GM12878 (cell line): ENCODE results near the gene SHANK1. TPM values are rescaled to one million over a fixed set of nuclear protein-coding genes. Genes with fewer than 3 reads are reported as not detected.

ENCODE experiments used
- ATAC-seq: fragments of 200-7000 bp; cut with Tn5 transposase; 3 replicates; pipeline ENCODE4 v1.9.1; 2020; ENCODE audit warnings: mild to moderate bottlenecking, moderate library complexity
- BruUV-seq: library from RNA; stranded (reverse); fragments of 400-500 nt; replicated peaks from 2 replicates; lab custom pipeline; 2021; lab: Mats Ljungman, UMichigan
- CTCF ChIA-PET: fragments of 300-600 bp; sonication (Branson Sonifier 250); formaldehyde crosslinking; extraction: SDS; loops from one replicate; lab custom pipeline; 2021; ENCODE audit warnings: inconsistent platforms; lab: Yijun Ruan, JAX
- POLR2A ChIA-PET: fragments of 350-600 bp; formaldehyde crosslinking; extraction: SDS; loops from one replicate; lab custom pipeline; 2021; ENCODE audit warnings: inconsistent platforms; lab: Charles Lee
- RAD21 ChIA-PET: fragments of 300-600 bp; sonication (Branson Sonifier 250); formaldehyde crosslinking; loops from one replicate; lab custom pipeline; 2023; ENCODE audit warnings: antibody characterized with exemption; ENCODE audit not compliant: unreplicated experiment; lab: Charles Lee
- SMC1A ChIA-PET: fragments of 300-600 bp; sonication (Branson Sonifier 250); formaldehyde crosslinking; loops from one replicate; lab custom pipeline; 2023; ENCODE audit not compliant: unreplicated experiment, uncharacterized antibody; lab: Charles Lee
- DNase-seq: peaks from one replicate; pipeline ENCODE4 v3.0.0-alpha.2; 2011; ENCODE audit warnings: low read depth, low spot score
- FAIRE-seq: peaks from 3 replicates; lab custom pipeline; 2011; peaks lifted over from hg19 to GRCh38; lab: Jason Lieb, UNC
- H2AFZ ChIP-seq: 2 replicates; pipeline ENCODE4 v1.6.0; 2011; ENCODE audit warnings: low read depth, low read length, control low read depth; ENCODE audit not compliant: control insufficient read depth
- H3K27ac ChIP-seq: 2 replicates; pipeline ENCODE4 v1.5.1; 2011; ENCODE audit warnings: control low read depth; ENCODE audit not compliant: control insufficient read depth, insufficient read depth
- H3K27me3 ChIP-seq, 2 experiments: replicated peaks in 1 of 2; 2 replicates each; pipeline versions ENCODE4 v1.6.0 to v1.6.1; 2011; ENCODE audit warnings: low read length in 1 of 2; ENCODE audit not compliant: control insufficient read depth in 2 of 2, insufficient read depth in 2 of 2
- H3K36me3 ChIP-seq, 2 experiments: 2 replicates each; pipeline ENCODE4 v1.5.1; 2011; ENCODE audit warnings: low read length in 1 of 2; ENCODE audit not compliant: control insufficient read depth in 2 of 2, insufficient read depth in 2 of 2
- H3K4me1 ChIP-seq: 2 replicates; pipeline ENCODE4 v1.6.1; 2011; ENCODE audit warnings: mild to moderate bottlenecking, low read length, moderate library complexity, mixed read lengths; ENCODE audit not compliant: control insufficient read depth, insufficient read depth
- H3K4me2 ChIP-seq: 2 replicates; pipeline ENCODE4 v1.6.0; 2011; ENCODE audit warnings: control low read depth; ENCODE audit not compliant: control insufficient read depth, insufficient read depth
- H3K4me3 ChIP-seq: fragments of 200-600 bp; sonication (generic); 2 replicates; pipeline ENCODE4 v1.5.1; 2016
- H3K79me2 ChIP-seq: 2 replicates; pipeline ENCODE4 v1.6.0; 2011; ENCODE audit warnings: low read length; ENCODE audit not compliant: control insufficient read depth, insufficient read depth
- H3K9ac ChIP-seq: 2 replicates; pipeline ENCODE4 v1.8.0; 2011; ENCODE audit warnings: low read length, control low read depth, mixed read lengths; ENCODE audit not compliant: control insufficient read depth, insufficient read depth
- H3K9me3 ChIP-seq: replicated peaks from 3 replicates; pipeline ENCODE4 v1.5.1; 2011; ENCODE audit warnings: mild to moderate bottlenecking, low read length; ENCODE audit not compliant: control insufficient read depth, insufficient read depth
- H4K20me1 ChIP-seq: 2 replicates; pipeline ENCODE4 v1.6.0; 2011; ENCODE audit not compliant: control insufficient read depth, insufficient read depth
- EGR1 ChIP-seq, 2 experiments: IDR thresholded peaks; 1 replicate in 1 of 2; 2 replicates in 1 of 2; pipeline ENCODE4 v1.6.1; 2011 to 2012; ENCODE audit warnings: low read depth in 2 of 2, low read length in 2 of 2, borderline replicate concordance in 1 of 2, mild to moderate bottlenecking in 1 of 2, moderate library complexity in 1 of 2
- EZH2 ChIP-seq: IDR thresholded peaks from 2 replicates; pipeline ENCODE4 v1.6.1; 2012; ENCODE audit warnings: low read depth, mild to moderate bottlenecking, control low read depth, inconsistent platforms, low read length, borderline replicate concordance; ENCODE audit not compliant: control insufficient read depth
- HDAC2 ChIP-seq: fragments of 200-600 bp; sonication (generic); IDR thresholded peaks from 2 replicates; pipeline ENCODE4 v1.6.1; 2017
- MXI1 ChIP-seq: fragments of 150-350 bp; IDR thresholded peaks from 2 replicates; pipeline ENCODE4 v1.6.1; 2011; ENCODE audit warnings: low read depth, mild to moderate bottlenecking, inconsistent platforms, low read length, improper control_type of control experiment
- NBN ChIP-seq: fragments of 450-650 bp; IDR thresholded peaks from 2 replicates; pipeline ENCODE4 v1.6.1; 2016
- RBBP5 ChIP-seq: fragments of 200-600 bp; sonication (generic); conservative IDR thresholded peaks from 2 replicates; pipeline ENCODE4 v1.6.1; 2016
- SMARCA5 ChIP-seq: fragments of 450-650 bp; IDR thresholded peaks from 2 replicates; pipeline ENCODE4 v1.6.1; 2017; ENCODE audit warnings: mild to moderate bottlenecking
- WGBS: methylation state at CpG from one replicate; pipeline ENCODE4 v1.1.6; 2016; ENCODE audit warnings: low lambda C conversion rate; ENCODE audit not compliant: insufficient replicate concordance, insufficient coverage; ENCODE audit errors: missing lambda C conversion rate; 5-methylcytosine and 5-hydroxymethylcytosine counted together
- in situ Hi-C: fragments of 300-500 bp; cut with MboI; formaldehyde crosslinking; loops from 9 replicates; pipeline ENCODE4 v1.14.3; 2018; ENCODE audit warnings: mixed read lengths
- intact Hi-C: fragments of 100-400 bp; cut with micrococcal nuclease; formaldehyde crosslinking; loops from one replicate; pipeline ENCODE4 v1.14.2; 2022; ENCODE audit not compliant: unreplicated experiment
- polyA plus RNA-seq, 11 experiments: library from polyadenylated mRNA; depleted of rRNA in 4 of 11; unstranded in 6 of 11; stranded (reverse) in 5 of 11; fragments of >200 nt; fragmentation: Nextera tagmentation in 4 of 11; fragmentation: Illumina TruSeq in 1 of 11; extraction: Ambion mirVana in 4 of 11; extraction: Trizol in 1 of 11; gene quantifications; 1 replicate in 1 of 11; 2 replicates in 10 of 11; pipeline versions ENCODE4 v1.2.1 to v1.2.3, GENCODE V29; 2011 to 2016; ENCODE audit warnings: inconsistent platforms in 2 of 11, missing spikeins in 2 of 11, low read depth in 1 of 11
- total RNA-seq, 4 experiments: library from RNA; depleted of rRNA in 3 of 4; stranded (reverse); fragments of >200 nt in 3 of 4; fragmentation: Illumina TruSeq in 1 of 4; extraction: Trizol in 1 of 4; gene quantifications; 2 replicates each; pipeline versions ENCODE4 v1.2.1 to v1.2.3, GENCODE V29; 2013 to 2021

The SHANK1 gene
- total and polyA plus RNA-seq, 10 of the 15 experiments (the other 5 are each of a cell fraction or from before 2014, with no cell fraction given) = not detected

DNA sequence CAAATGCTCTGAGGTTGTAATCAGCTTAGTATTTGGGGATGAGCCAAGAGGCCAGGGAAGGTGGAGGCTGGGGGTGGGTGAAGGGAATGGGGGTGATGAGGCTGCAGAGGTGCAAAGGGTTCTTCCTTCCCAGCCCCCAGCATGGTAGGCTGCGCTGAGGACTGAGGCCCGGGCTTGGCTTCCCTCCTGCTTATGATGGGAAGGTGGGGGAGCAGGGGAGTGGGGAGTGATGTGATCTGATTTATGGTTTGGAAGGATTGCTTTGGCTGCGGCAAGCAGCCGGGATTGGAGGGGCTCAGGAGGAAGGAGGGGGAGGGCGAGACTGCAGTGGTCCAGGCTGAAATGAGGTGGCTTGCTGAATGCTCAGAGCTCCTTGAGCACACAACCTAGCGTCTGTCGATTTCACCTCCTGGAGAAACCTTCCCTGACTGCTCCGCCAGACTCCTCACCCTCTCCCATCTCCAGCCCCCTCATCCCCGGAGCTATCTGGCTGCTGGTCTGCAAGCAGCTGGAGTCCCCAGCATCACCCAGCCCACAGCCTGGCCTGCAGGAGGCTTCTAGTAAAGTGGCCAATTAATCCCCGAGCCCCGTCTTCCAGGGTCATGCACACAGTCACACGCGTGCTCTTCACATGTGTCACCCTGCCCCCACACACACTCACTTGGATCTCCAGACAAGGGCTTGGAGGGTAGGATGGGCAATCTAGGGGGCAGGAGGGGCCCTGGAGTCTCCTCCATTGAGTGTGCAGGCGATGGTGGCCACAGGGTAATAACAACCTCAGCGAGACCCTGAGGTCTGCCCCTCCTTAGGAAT lies 2.8 kb upstream of the SHANK1 start:
- no peak for FAIRE-seq
- no peaks in the 10 kb centered on the region for H4K20me1 ChIP-seq
- TF ChIP-seq EGR1 (IDR thresholded peaks at IDR 0.05; ENCODE audit: borderline replicate concordance in 1 of 2, low read depth in 2 of 2, low read length in 2 of 2) (no peak), SMARCA5 (no peak), RBBP5 (no peak), NBN (no peak), MXI1 (no peak), EZH2 (no peak), HDAC2 (no peak)
- TF ChIP-seq, all 136 proteins: peak for 0
- in situ Hi-C loops (no loop called here), intact Hi-C loops (no loop called here)
- ChIA-PET RAD21 (no interaction called here), CTCF (interaction anchor here (0.5 kb wide), 1 partner anchor 201 kb away, joined by 3 read pairs; no protein-coding TSS in a partner anchor), SMC1A (no interaction called here), POLR2A (no interaction called here)
- no peak overlapping the region for H3K9ac ChIP-seq
- H3K27ac ChIP-seq = no peak overlapping the region
- peaks cover 1% of the 10 kb centered on the region; the same call in 2 of the 3 replicates for H3K9me3 ChIP-seq
- H3K4me1 ChIP-seq = no peaks in the 10 kb centered on the region
- H3K27me3 ChIP-seq = peaks cover 6 to 10% of the 10 kb centered on the region in 2 experiments
- WGBS = 35% methylated on average over 15 of the region's 15 CpGs
- no peak overlapping the region for H3K4me3 ChIP-seq
- ATAC-seq (no peak), DNase-seq (no peak)
- no peak overlapping the region for H2AFZ ChIP-seq
- H3K4me2 ChIP-seq = no peak overlapping the region
- no peaks in the 10 kb centered on the region for H3K36me3 ChIP-seq
- BruUV-seq = no TSS peak
- H3K79me2 ChIP-seq = no peaks in the 10 kb centered on the region
